HG03460 (cell line): ENCODE measurements around the gene PDHX.
"Not testable (repeated sequence)": the region's sequence is repeated elsewhere in the genome, so short reads cannot be mapped to it uniquely, and the experiment has no call there.

Experiments used
- ATAC-seq: cut with Tn5 transposase; IDR thresholded peaks from one replicate; pipeline ENCODE4 v1.9.1; 2021; ENCODE audit not compliant: unreplicated experiment

Gene PDHX

DNA sequence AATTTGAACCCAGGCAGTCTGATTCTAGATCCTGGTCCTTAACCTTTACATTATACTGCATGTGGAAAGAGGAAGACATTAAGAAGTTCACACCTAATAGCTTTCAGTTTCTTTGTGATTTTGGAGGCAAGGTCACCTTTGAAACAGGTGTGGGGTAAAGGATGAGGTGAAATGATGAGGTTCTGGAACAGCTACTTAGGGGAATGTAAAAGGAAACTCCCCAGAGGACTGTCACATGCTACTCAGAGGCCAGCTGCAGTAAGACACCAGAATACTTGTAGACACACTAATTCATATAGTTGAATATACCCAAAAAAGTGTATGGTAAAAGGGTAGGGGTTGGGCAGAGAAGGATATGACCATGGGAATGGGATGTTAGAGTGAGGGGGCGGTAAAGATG is 5.6 kb upstream of the PDHX start:
- ATAC-seq = no peak

DNA sequence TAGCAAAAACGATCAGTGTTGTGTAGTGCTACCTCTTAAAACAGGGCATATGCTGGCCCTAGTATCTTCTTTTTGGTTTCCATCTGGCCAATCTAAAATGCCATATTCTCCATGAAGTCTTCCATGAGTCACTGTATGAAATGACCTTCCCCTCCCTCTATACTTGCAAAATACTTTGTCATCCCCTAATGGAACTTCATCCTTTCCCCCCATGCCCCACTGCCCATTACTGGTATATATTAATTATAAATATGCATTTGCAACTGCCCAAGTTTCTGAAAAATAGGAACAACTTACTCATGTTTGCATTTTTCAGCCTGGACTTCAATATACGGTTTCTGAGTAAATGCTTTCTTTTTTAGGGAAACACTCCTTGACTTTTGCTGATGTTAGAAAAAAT is 4.7 kb upstream of the PDHX start:
- no peak for ATAC-seq

GRCh38 chr11:34913556-34913955 is 2.9 kb upstream of the PDHX start:
- ATAC-seq = not testable (repeated sequence)

DNA sequence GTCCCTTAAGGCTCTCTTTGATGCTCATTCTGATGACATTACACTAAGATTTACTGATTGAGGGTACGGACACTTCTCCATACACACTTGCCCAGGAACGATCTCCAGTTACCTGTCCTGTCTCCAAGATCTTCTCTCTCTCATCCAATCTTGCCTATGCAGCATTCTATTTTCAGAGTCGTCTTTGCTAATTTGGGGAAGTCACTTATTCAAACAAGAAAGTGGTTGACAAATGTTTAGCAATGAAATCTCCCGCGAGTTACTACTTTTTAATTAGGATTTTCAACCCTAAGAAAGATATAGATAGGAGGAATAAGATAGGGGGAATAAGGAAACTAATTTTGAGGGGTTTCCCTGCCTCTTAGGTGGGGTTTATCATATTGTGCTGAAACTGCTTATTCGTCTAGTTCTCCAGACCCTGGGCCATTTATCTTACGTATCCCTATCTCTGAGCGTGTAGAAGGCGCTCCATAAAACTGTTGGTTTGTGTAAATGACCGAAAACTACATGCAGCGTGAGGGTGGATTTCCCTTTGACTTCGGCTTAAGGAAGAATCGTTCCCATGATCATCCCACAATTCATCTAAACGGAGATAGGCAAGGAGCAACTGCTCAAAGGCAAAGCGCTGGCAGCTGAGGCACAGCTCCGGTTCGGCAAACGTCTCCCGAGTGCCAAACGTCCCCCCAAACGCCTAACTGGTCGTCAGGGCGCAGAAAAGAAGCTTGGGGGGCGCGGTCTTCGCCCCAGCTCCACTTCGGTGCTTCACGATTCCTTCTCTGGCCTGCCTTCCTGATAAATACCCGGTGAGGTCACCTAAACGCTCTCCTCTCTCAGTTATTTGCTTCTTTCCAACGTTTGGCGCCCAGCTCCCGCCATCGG is 1.0 kb upstream of the PDHX start:
- ATAC-seq = peak; percentile 6

DNA sequence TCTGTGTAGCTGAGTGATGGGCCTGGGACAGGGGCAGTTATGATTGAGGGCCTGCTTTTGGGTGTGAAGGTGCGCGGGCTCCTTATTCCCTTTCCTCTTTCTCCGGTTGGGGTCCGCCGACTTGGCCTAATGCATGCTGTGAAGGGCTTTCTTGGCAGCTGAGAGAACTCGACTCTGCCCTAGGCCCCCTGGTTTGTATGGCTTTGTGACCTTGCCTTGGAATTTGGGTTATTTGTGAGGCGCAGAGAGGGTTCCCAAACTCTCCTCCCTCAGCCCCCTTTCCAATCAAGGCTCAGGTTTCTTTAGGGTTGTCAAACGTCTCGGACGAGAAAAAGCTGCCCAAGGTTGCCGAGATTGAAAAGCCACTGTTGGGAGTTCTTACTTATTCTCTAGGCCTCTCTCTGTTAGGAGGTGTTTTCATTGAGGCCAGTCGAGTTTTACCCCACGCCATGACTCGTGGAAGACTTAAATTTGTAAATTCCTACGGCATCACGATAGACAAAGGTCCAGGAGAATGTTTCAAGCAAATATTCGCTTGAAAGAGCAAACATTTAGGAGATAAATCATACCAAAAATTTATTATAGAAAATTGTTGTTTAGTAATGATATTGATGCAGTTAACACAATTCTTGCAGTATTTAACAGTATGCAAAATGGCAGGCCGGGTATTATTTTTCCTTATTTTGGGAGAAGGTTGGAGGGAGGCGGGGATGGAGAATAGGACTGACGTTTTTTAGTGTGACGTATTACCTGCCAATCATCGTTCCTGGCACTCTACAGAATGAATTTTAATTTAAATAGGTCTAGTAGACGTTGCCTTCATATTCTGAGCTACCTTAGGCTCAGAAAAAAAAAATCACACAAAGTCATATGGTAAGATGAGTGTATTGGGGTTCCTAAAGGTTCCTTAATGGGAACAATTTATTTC is 689 bp downstream of the PDHX start:
- peak; percentile 20 for ATAC-seq

- ATAC-seq = no peak
These were observed 4.7 kb downstream of the PDHX start for GRCh38 chr11:34921156-34921555.

DNA sequence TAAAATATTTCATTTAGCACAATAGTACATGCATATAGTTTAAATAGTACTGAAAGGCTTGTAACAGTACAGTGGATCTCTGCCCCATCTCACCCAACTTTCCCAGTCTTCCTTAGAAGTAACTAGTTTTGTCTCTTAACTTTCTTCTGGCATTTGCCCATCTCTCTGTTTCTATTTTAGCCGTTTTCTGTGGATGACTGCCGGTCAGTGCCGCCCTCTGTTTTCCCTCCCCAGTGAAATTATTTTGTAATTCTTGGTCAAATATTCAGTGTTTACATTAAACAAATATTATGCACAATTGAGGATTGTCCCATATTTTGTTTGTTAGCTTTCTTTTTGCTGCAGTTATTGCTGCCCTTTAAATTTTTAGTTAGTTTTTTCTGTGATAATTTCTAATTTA is 8.3 kb downstream of the PDHX start:
- ATAC-seq = no peak

DNA sequence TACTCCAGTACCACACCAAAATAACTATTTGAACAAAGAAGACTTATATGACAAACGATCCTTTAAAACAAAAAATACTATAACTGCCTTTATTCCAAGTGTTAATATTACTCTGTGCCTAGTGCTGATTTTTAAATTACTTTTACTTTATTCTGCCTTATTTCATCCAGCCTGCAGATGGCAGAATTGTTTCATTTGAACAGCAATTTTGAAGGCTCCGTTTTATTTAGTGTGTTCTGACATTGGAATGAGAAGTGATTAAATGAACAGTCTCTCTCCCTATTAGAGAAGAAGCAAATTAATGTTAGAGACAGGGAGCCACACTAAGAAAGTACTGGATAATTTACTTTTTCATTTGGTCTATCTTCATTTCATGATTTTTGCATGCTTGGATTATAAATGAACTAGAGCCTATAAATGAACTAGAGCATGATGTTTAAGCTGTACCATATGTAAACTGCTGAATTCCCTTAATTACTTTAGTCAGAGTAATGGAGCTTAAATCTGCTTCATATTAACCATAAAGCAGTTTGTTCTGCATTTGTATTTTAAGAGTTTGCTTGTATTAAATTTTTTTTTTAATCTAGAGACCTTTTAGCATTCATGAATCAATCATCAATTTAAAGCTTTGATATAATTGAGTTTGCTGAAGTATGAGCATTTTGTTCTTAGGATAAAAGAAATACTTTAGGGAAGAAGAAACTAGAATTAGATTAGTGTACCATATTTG is 9.8 kb downstream of the PDHX start:
- ATAC-seq = no peak

GRCh38 chr11:34926831-34927132 is 10.4 kb downstream of the PDHX start:
- ATAC-seq = no peak

GRCh38 chr11:34928268-34928959 is 12.0 kb downstream of the PDHX start:
- no peak for ATAC-seq

DNA sequence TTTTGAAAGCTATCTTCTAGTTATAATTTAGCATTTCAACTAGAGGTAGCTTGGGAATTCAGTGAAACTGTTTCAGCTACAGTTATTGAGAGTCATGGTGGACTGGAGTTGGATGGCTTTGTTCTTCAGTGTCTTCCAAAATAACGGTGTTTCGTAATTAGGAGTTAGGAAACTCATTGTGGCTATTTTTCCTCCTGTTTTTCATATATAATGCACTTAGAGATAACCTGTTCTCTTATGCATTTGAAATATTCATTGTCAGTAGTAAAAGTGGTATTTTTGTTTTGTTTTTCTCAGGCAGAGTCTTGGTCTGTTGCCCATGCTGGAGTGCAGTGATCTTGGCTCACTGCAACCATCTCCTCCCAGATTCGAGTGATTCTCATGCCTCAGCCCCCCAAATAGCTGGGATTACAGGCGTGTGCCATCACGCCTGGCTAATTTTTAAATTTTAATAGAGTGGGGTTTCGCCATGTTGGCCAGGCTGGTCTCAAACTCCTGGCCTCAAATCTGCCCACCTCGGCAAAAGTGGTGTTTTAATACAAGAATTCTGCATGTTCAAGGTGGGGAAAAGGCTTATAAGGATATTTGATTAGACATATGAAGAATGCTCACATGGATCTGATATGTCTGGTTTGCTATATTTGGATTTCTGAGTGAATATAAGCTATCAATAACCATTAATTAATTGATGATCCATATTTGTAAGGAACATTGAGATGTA is 12.7 kb downstream of the PDHX start:
- ATAC-seq = no peak

DNA sequence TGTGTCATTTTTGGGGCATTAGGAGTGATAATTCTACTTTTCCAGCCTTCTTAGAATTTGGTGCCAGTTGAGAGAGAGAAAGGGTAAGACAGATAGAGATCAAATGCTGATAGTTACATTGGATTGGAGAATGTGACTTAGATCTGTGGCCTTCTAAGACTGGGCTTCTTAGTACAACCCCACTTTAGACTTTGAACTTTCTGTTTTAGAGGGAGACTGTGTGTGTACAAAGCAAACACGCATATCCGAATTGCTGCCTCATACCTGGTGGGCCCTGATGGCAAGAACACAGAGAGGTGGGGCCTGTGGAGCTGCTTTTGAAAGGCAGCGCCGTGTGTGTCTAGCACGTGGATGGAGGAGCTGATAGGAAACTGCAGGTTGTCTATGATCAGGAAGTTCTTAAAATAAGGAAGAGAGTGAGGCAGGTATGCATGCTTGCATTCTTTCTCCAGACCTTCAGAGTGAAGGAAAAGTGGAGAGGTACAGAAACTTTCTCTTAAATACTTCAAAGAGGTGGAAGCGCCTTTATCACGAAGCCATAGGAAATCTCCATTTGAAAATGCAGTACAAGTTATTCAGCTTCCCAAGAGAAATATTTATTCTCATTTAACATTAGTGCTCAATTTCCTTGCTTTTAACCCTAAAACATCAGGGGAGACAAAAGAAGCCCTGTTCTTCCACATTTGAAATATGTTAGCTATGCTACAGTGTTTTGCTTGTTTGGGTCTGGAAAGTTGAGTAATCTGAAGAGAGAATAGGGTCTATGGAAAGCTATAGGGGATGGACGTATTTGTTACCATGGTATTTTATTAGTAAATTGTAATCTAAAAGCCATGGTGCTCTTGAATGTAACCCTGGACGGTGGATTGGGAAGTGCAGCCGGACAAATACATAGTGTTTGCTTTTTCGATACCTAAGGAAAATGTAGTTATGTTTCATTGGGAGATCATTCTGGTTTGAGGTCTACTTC is 13.7 kb downstream of the PDHX start:
- ATAC-seq = no peak

DNA sequence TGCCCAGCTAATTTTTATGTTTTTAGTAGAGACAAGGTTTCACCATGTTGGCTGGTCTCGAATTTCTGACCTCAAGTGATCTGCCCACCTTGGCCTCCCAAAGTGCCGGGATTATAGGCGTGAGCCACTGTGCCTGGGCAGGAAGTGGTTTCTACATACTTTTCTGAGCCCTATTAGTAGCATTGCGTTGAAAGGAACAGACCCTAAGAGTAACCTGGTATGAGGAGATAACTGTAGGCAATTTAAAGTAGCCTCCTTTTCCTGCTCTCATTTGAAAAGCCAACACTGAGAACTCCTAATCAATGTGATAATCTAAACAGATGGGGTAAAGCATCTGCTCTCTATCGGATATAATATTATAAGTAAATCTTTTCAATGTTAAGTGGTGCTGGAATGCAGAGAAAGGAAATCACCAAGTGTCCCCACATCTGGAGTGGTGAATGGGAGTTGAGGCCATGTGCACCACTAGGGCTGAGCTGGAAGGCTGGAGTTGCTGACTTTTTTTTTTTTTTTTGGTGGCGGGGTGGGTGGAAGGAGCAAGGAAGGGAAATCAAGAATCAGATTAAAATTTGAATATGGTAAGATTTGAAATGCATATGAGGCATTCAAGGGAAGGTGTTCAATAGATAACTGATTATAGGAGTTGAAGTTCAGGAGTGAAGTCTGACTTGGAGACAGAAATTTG is 20.7 kb downstream of the PDHX start:
- ATAC-seq = no peak

DNA sequence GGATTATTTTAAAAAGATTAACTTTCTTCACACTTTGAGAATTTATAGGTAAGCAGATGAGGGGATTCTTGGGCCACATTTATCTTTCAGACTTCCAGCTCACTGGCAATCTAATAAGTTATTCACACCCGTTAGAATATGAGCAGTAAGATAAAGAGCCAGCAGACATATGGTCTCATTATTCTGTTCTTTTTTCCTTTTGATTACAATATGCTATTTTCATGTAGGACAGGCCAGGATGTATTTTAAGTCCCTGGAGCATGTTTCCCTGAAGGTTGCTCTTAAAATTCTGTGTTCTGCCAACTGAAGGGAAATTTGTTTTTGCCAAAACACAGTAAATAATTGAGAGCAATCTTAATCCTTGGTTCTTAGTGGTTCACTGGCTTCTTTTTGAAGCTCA is 22.2 kb downstream of the PDHX start:
- no peak for ATAC-seq

DNA sequence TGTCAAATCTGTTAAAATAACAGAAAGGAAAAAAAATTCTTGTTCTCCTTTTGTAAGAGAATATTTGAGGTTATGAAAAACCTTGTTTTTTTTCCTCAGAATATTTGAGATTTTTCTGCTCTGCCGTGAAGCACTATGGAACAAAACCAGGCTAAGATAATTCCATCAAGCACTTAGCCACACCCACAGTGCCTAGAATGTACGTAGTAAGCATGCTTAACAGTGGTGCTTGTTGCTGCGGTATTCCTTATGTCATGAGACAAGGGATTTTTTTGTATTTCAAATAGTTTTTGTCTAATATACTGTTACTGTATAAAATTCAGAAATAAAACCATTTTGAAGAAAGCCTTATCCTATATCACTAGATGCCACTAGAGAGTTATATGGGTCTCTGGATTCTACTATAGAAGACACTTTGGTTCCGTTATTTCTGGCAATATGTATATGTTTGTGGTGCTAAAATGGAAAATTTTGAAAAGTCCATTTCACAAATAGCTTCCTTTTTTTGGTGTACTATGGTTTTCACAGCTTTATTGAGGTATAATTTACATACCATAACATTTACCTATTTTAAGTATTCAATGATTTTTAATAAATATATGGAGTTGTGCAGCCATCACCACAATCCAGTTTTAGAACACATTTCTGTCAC is 23.7 kb downstream of the PDHX start:
- no peak for ATAC-seq

DNA sequence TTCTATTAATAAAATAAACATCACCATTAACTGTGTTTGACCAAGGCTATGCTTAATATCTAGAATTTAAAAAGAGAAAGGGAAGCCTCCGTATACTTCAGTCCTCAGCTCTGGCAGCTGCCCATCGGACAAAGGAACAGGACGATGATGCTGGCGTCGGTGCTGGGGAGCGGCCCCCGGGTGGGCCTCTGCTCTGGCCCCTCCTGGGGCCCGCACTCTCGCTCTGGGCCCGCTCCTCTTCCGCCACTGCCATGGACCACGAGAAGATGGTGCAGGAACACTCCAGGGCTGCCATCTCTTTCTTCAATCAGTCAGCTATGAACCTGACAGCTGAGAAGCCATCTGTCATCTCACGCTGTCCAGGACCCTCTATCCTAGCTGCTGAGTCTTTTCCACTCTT is 25.3 kb downstream of the PDHX start:
- ATAC-seq = no peak

DNA sequence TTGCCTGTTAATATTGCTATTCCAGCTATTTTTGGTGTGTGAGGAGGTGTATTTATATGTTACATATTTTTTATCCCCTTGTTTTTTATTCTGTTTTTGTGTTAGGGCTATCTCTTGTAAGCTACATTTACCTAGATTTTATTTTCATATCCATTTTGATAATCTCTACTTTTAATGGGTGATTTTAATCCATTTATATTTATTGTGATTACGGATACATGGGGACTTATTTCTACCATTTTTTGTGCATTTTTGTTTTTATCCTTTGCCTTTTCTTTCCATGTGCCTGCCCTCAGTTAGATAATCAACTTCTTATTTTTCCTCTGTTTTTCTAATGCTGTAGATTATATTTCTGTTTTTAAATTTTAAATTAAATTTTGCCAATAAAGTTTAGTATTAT is 28.3 kb downstream of the PDHX start:
- no peak for ATAC-seq

- no peak for ATAC-seq
These were observed 32.3 kb downstream of the PDHX start for GRCh38 chr11:34948696-34949095.
